ENCODE data around the gene FMN2. TPM values are rescaled to one million over a fixed set of nuclear protein-coding genes. Genes with fewer than 3 reads are reported as not detected.

Gene FMN2
- total and polyA plus RNA-seq, 9 donors: 0.24 to 0.81 (median 0.39) TPM

- WGBS (ENCODE audit: insufficient coverage): no CpG with 5 or more reads among the region's 3 CpGs
- no peaks in the 10 kb centered on the region for H3K36me3 ChIP-seq (ENCODE audit: control insufficient read depth, insufficient read depth, low read length)
Measured at GRCh38 chr1:240342251-240342625, 250.6 kb downstream of the FMN2 start.

DNA sequence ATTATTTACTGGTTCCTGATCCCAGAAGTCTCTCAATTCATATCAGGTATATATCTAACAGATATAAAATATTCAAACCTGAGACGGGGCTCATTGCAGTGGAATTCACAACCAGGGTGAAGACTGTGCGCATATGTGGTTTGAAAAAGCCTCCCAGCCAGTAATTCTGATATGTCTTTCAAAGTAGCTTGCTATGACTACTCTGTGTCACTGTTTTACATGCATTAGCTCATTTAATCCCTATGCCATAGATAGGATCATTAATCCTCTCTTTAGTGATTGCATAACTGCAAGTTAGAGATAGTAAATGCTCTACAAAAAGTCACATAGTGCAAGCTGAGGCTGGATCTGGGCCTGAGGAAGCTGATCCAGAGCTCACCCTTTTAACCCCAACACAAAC lies 251.4 kb downstream of the FMN2 start:
- no peaks in the 10 kb centered on the region for H3K9me3 ChIP-seq (replicated peaks; ENCODE audit: control insufficient read depth, low read depth, low read length)
- no peaks in the 10 kb centered on the region for H3K27me3 ChIP-seq (ENCODE audit: control insufficient read depth, insufficient read depth, low read length)
- H3K27ac ChIP-seq (ENCODE audit: low read length): no peak overlapping the region
- DNase-seq: no peak
- no peak overlapping the region for H3K4me3 ChIP-seq (ENCODE audit: low read length)
- H3K36me3 ChIP-seq (ENCODE audit: control insufficient read depth, insufficient read depth, low read length): no peaks in the 10 kb centered on the region
- H3K4me1 ChIP-seq (ENCODE audit: control insufficient read depth, insufficient read depth, low read length): no peaks in the 10 kb centered on the region
- WGBS (ENCODE audit: insufficient coverage): 100% methylated on average over 1 of the region's 2 CpGs

More at GRCh38 chr1:240342251-240342625, 250.6 kb downstream of the FMN2 start:
- Histone ChIP-seq H3K9me3 (replicated peaks; ENCODE audit: control insufficient read depth, low read depth, low read length) (no peaks in the 10 kb centered on the region), H3K27ac (ENCODE audit: low read length) (no peak overlapping the region), H3K4me3 (ENCODE audit: low read length) (no peak overlapping the region), H3K4me1 (ENCODE audit: control insufficient read depth, insufficient read depth, low read length) (no peaks in the 10 kb centered on the region), H3K27me3 (ENCODE audit: control insufficient read depth, insufficient read depth, low read length) (no peaks in the 10 kb centered on the region)
- no peak for DNase-seq

DNA sequence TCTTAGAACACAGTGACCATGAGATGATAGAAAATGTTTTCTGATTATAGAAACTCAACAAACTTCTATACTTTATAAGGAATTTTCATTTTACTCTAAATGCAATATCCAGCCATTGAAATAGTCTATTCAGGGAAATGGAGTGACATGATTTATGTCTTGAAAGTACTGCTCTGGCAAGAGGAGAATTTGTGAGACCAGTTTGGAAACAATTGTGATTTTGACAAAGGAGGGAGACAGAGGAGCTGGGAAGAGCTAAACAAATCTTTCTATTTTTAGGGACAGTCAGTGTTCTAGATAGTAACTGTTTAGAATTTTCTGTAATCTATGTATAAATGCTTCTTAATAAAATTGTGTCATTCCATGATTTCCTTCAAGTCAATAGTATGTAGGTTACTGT lies 252.3 kb downstream of the FMN2 start:
- no peaks in the 10 kb centered on the region for H3K4me1 ChIP-seq (ENCODE audit: control insufficient read depth, insufficient read depth, low read length)
- H3K36me3 ChIP-seq (ENCODE audit: control insufficient read depth, insufficient read depth, low read length): no peaks in the 10 kb centered on the region
- no peaks in the 10 kb centered on the region for H3K27me3 ChIP-seq (ENCODE audit: control insufficient read depth, insufficient read depth, low read length)
- no peak overlapping the region for H3K4me3 ChIP-seq (ENCODE audit: low read length)
- no peak overlapping the region for H3K27ac ChIP-seq (ENCODE audit: low read length)
- DNase-seq: peak; percentile 53
- H3K9me3 ChIP-seq (replicated peaks; ENCODE audit: control insufficient read depth, low read depth, low read length): no peaks in the 10 kb centered on the region

- no peak for DNase-seq
- Histone ChIP-seq H3K4me1 (ENCODE audit: control insufficient read depth, insufficient read depth, low read length) (no peaks in the 10 kb centered on the region), H3K9me3 (replicated peaks; ENCODE audit: control insufficient read depth, low read depth, low read length) (no peaks in the 10 kb centered on the region)
Measured at GRCh38 chr1:240344918-240345317, 253.2 kb downstream of the FMN2 start.

DNA sequence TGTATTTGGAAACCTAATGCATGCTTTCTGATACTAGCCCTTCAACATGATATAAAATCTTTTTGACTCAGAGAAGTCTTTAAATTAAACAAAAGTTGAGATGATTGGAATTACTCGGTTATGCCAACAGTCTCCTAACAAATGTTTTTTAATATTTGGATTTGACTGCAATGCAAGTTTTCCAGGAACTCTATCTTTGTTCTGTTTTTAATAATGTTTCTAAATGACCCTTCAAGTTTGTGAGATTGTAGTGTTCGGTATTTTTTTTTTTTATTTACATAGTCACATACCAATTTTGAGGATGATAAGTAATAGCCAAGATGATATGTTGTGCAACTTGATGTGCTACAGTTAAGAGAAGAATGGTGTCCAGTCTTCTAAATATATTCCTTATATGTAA lies 258.0 kb downstream of the FMN2 start:
- no peaks in the 10 kb centered on the region for H3K27me3 ChIP-seq (ENCODE audit: control insufficient read depth, insufficient read depth, low read length)
- H3K27ac ChIP-seq (ENCODE audit: low read length): no peak overlapping the region
- H3K4me3 ChIP-seq (ENCODE audit: low read length): no peak overlapping the region
- WGBS (ENCODE audit: insufficient coverage): no CpG with 5 or more reads among the region's 2 CpGs
- no peak for DNase-seq
- H3K4me1 ChIP-seq (ENCODE audit: control insufficient read depth, insufficient read depth, low read length): no peaks in the 10 kb centered on the region
- H3K9me3 ChIP-seq (replicated peaks; ENCODE audit: control insufficient read depth, low read depth, low read length): no peaks in the 10 kb centered on the region
- H3K36me3 ChIP-seq (ENCODE audit: control insufficient read depth, insufficient read depth, low read length): no peaks in the 10 kb centered on the region

More at GRCh38 chr1:240344918-240345317, 253.2 kb downstream of the FMN2 start:
- Histone ChIP-seq H3K4me3 (ENCODE audit: low read length) (no peak overlapping the region), H3K27ac (ENCODE audit: low read length) (no peak overlapping the region), H3K36me3 (ENCODE audit: control insufficient read depth, insufficient read depth, low read length) (no peaks in the 10 kb centered on the region), H3K27me3 (ENCODE audit: control insufficient read depth, insufficient read depth, low read length) (no peaks in the 10 kb centered on the region)

DNA sequence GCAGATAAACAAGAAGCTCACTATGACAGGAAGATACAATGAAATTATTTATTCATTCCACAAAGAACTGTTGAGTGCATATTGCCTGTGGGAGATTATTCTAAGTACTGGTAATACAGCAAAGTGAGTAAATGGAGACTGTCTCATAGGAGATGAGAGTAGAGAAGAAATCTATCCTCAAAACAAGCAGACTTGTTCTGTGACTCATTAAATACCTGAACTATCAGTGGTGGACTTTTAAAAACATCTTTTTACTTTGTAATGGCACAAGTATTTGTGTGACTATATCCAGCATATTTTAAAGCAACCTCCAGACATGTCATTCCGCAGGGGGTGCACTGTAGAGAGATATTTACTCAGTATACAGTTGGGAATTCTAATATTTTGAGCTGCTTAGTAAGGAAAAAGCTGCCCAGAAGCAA lies 259.2 kb downstream of the FMN2 start:
- DNase-seq: no peak
- H3K4me1 ChIP-seq (ENCODE audit: control insufficient read depth, insufficient read depth, low read length): no peaks in the 10 kb centered on the region
- H3K4me3 ChIP-seq (ENCODE audit: low read length): no peak overlapping the region
- H3K9me3 ChIP-seq (replicated peaks; ENCODE audit: control insufficient read depth, low read depth, low read length): no peaks in the 10 kb centered on the region
- WGBS (ENCODE audit: insufficient coverage): no CpG with 5 or more reads among the region's 1 CpG
- no peaks in the 10 kb centered on the region for H3K27me3 ChIP-seq (ENCODE audit: control insufficient read depth, insufficient read depth, low read length)
- no peaks in the 10 kb centered on the region for H3K36me3 ChIP-seq (ENCODE audit: control insufficient read depth, insufficient read depth, low read length)
- no peak overlapping the region for H3K27ac ChIP-seq (ENCODE audit: low read length)

- H3K36me3 ChIP-seq (ENCODE audit: control insufficient read depth, insufficient read depth, low read length): no peaks in the 10 kb centered on the region
- H3K4me3 ChIP-seq (ENCODE audit: low read length): no peak overlapping the region
- H3K9me3 ChIP-seq (replicated peaks; ENCODE audit: control insufficient read depth, low read depth, low read length): no peaks in the 10 kb centered on the region
- H3K27ac ChIP-seq (ENCODE audit: low read length): no peak overlapping the region
- no CpG with 5 or more reads among the region's 1 CpG for WGBS (ENCODE audit: insufficient coverage)
- no peaks in the 10 kb centered on the region for H3K4me1 ChIP-seq (ENCODE audit: control insufficient read depth, insufficient read depth, low read length)
- no peak for DNase-seq
- H3K27me3 ChIP-seq (ENCODE audit: control insufficient read depth, insufficient read depth, low read length): no peaks in the 10 kb centered on the region
Measured at GRCh38 chr1:240351690-240352089, 260.0 kb downstream of the FMN2 start.

DNA sequence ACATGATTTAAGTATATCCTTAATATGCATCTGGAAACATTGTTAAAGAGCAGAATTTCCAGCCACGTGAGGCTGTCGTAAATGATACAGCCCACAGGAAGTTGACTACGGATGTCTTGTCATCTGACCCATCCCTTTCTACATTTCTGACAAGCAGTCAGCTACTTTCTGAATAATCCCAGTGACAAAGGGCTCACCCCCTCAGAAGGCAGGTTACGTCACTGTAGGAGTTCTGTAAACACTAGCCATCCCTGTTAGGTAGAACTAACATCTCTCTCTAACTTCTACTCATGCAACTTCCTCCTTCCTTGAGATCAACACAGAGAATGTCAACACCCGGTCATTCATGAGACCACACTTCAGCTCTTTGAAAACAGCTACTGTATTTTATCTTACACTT lies 261.1 kb downstream of the FMN2 start:
- Histone ChIP-seq H3K27ac (ENCODE audit: low read length) (no peak overlapping the region), H3K9me3 (replicated peaks; ENCODE audit: control insufficient read depth, low read depth, low read length) (no peaks in the 10 kb centered on the region), H3K4me1 (ENCODE audit: control insufficient read depth, insufficient read depth, low read length) (no peaks in the 10 kb centered on the region), H3K4me3 (ENCODE audit: low read length) (no peak overlapping the region), H3K36me3 (ENCODE audit: control insufficient read depth, insufficient read depth, low read length) (no peaks in the 10 kb centered on the region), H3K27me3 (ENCODE audit: control insufficient read depth, insufficient read depth, low read length) (no peaks in the 10 kb centered on the region)
- DNase-seq: peak; percentile 13
- 56% methylated on average over 1 of the region's 5 CpGs for WGBS (ENCODE audit: insufficient coverage)

GRCh38 chr1:240356568-240356967 lies 264.9 kb downstream of the FMN2 start:
- DNase-seq: no peak
- no peaks in the 10 kb centered on the region for H3K9me3 ChIP-seq (replicated peaks; ENCODE audit: control insufficient read depth, low read depth, low read length)
- no peaks in the 10 kb centered on the region for H3K4me1 ChIP-seq (ENCODE audit: control insufficient read depth, insufficient read depth, low read length)
- H3K27me3 ChIP-seq (ENCODE audit: control insufficient read depth, insufficient read depth, low read length): no peaks in the 10 kb centered on the region
- no peak overlapping the region for H3K4me3 ChIP-seq (ENCODE audit: low read length)
- WGBS (ENCODE audit: insufficient coverage): no CpG with 5 or more reads among the region's 1 CpG
- no peak overlapping the region for H3K27ac ChIP-seq (ENCODE audit: low read length)
- no peaks in the 10 kb centered on the region for H3K36me3 ChIP-seq (ENCODE audit: control insufficient read depth, insufficient read depth, low read length)

GRCh38 chr1:240362046-240362445 lies 270.4 kb downstream of the FMN2 start:
- WGBS (ENCODE audit: insufficient coverage): 100% methylated on average over 1 of the region's 5 CpGs
- Histone ChIP-seq H3K4me1 (ENCODE audit: control insufficient read depth, insufficient read depth, low read length) (no peaks in the 10 kb centered on the region), H3K27me3 (ENCODE audit: control insufficient read depth, insufficient read depth, low read length) (no peaks in the 10 kb centered on the region), H3K27ac (ENCODE audit: low read length) (no peak overlapping the region), H3K36me3 (ENCODE audit: control insufficient read depth, insufficient read depth, low read length) (no peaks in the 10 kb centered on the region), H3K9me3 (replicated peaks; ENCODE audit: control insufficient read depth, low read depth, low read length) (no peaks in the 10 kb centered on the region), H3K4me3 (ENCODE audit: low read length) (no peak overlapping the region)
- no peak for DNase-seq

- Histone ChIP-seq H3K27ac (ENCODE audit: low read length) (no peak overlapping the region), H3K27me3 (ENCODE audit: control insufficient read depth, insufficient read depth, low read length) (no peaks in the 10 kb centered on the region), H3K4me3 (ENCODE audit: low read length) (no peak overlapping the region), H3K4me1 (ENCODE audit: control insufficient read depth, insufficient read depth, low read length) (no peaks in the 10 kb centered on the region), H3K36me3 (ENCODE audit: control insufficient read depth, insufficient read depth, low read length) (no peaks in the 10 kb centered on the region), H3K9me3 (replicated peaks; ENCODE audit: control insufficient read depth, low read depth, low read length) (no peaks in the 10 kb centered on the region)
- no CpG with 5 or more reads among the region's 2 CpGs for WGBS (ENCODE audit: insufficient coverage)
- no peak for DNase-seq
Measured at GRCh38 chr1:240362826-240363225, 271.1 kb downstream of the FMN2 start.

All from muscle of leg (tissue), 11 donors.